Myocyte (in vitro differentiated cells): ENCODE data around the gene PICK1. TPM values are rescaled to one million over a fixed set of nuclear protein-coding genes. Genes with fewer than 3 reads are reported as not detected.

Experiments used
- DNase-seq: peaks from one replicate; pipeline ENCODE4 v3.0.0-alpha.2; 2012; ENCODE audit warnings: low read depth
- total RNA-seq: library from RNA; depleted of rRNA; stranded (reverse); fragments of >200 nt; gene quantifications from 2 replicates; pipeline ENCODE4 v1.2.3, GENCODE V29; 2014

The PICK1 gene
- total RNA-seq, 1 donor from 2014 or later = 8.7 TPM

DNA sequence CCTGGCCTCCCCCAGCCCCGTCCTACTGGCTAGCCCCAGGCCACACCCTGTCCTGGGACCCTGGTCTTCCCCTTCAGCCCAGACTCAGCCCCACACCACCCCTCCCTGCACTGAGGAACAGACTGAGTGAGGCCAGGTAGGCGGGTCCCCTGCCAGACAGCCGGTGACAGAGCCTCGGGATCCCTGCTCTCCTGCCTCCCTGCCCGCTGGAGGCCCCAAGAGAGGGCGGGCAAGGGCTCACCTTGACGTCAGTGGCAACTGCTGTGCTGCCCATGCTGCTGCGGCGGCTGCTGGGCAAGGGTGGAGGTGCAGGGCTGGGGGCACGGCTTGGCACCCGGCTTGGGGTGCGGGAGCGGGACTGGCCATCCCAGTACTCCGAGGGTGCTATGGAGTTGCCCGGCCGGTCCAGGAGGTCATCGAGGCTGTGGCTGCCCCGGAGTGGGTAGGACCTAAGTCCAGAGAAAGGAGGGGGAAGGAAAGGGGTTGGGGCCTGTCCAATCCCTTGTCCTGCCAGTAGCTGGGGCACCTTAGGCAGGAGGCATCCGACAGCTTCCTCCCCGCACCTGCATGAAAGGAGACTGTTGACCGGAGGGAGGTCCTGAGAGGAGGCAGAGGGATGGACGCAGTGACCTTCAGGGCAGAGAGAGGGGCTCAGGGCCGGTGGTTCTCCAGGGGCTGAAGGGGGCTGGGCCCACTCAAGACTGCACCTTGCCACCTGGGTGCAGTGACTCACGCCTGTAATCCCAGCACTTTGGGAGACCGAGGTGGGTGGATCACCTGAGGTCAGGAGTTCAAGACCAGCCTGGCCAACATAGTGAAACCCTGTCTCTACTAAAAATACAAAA lies 29.0 kb downstream of the PICK1 start:
- no peak for DNase-seq

- no peak for DNase-seq
Measured at GRCh38 chr22:38086942-38087341, 29.7 kb downstream of the PICK1 start.

GRCh38 chr22:38087855-38088254 lies 30.7 kb downstream of the PICK1 start:
- no peak for DNase-seq

DNA sequence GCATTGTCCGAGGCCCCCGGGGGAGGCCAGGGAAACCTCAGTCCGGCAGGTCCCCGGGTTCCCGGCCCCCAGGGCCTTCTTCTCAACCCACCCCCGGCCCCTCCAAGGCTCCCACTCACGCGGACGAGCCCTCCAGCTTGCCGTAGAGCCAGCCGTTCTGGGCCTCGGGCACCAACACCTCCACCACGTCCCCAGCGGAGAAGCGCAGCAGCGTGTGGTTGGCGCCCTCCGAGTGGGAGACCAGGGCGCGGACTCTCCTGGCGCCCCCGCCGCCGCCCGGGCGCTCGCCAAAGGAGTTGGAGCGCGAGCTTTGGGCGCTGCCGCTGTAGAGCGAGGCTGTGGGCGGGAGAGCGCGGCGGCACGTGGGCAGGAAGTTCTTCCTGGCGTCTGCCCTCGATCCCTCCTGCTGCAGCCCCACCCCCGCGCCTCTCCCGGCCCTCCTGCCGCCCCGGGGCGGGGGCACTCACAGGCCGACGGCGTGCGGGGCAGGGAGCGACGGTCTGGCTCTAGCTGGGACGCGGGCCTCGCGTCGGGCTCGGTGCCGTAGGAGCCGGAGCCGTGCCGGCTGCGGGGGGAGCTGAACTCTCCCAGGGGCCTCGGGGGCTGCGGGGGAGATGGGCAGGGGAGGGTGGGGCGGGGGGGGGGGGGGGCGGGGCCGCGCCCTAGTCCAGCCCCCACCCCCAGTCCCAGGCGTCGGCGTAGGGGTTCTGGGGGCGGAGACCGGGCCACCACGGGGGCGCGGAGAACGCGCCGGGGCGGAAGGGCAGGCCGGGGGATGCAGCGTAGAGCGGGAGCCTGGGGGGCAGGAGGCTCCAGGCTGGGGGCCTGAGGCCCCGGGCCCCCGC lies 31.6 kb downstream of the PICK1 start:
- DNase-seq = no peak

DNA sequence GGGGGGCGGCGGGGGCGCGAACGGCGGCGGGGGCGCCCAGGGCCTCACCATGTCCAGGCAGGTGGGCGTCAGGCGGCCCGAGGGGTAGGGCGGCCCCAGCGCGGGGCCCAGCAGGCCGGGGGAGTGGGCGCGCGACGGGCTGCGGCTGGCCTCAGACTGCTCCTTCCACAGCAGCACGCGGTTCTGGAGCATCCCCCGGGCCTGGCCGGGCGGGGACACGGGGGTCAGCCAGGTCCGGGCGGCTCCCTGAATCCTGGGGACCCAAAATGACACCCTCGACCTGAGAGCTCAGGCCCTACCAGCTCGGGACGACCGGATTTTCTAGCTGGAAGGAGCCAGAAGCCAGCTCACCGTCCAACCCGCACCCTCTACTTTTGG lies 32.3 kb downstream of the PICK1 start:
- no peak for DNase-seq

DNA sequence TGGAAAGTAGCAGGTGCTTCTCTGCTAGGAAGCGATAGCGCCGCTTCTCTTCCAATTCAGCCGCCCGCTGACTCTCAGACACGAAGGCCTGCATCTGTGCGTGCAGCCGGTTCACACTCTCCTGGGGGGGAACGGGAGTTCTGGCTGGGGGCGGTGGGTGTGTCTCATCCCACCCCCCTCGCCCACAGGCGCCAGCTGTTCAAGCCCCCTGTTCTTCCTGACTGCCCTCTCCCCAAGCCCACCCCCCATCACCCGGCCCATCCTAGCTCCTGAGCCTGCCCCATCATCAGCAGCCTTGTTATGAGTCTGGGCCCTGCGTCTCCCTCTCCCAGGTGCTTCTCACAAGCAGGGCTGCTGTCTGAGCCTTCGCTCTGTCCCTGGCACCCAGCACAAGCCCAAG lies 39.9 kb downstream of the PICK1 start:
- no peak for DNase-seq

- DNase-seq = no peak
Measured at GRCh38 chr22:38097557-38098409, 40.6 kb downstream of the PICK1 start.

DNA sequence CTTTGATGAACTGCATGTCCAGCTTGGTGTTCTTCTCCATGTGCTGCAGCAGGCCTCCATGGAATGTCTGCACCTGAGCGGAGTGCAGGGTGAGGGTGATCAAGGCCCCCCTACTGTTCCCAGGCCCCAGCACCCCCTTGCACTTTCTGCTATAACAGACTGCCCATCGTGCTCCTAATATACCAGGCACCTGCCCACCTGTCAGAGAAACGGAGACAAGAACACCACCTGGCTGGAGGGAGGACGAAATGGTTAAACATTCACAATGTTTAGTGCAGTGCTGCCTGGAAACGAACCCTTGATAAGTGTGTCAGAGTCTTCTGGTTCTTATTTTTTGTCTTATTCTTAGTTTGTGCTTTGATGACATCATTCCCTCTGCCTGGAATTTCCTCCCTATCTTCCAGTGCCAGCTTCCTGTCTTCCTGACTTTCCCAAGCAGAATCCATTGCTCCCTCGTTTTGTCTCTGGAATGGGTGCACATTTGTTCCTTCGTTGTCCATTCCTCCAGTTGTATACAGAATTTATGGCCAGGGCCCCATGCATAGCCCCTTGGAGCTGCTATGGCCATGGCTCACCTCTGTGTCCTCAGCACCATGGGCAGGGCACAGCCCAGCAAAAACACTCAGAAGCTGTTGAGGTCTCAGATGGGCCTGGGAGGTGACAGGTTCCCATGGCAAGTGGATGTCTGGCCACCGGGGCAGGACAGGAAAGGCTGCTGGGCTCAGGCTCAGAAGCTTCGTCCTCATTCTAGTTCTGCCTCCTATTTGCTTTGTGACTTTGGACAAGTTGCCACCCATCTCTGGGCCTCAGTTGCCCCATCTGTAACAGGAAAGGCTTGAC lies 41.4 kb downstream of the PICK1 start:
- no peak for DNase-seq

- DNase-seq = no peak
Measured at GRCh38 chr22:38103641-38104040, 46.4 kb downstream of the PICK1 start.

DNA sequence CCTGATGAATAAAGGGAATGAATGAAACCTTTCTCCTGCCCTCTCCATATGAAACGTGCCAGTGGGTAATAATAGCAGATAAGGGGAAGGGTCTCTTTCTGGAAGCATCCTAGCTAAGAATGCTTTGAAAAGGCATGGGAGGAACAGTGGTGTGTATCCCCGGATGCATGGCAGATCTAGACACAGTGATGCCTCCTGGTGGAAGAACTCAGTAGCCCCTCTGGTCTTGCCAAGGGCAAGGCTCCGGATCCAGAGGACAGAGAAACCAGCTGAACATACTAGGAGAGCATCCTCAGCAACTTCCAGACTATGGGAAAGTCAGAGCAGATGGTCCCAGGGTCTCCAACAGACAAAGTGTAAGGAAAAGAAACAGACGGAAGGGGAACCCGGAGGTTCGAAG lies 46.9 kb downstream of the PICK1 start:
- DNase-seq = peak; percentile 36

DNA sequence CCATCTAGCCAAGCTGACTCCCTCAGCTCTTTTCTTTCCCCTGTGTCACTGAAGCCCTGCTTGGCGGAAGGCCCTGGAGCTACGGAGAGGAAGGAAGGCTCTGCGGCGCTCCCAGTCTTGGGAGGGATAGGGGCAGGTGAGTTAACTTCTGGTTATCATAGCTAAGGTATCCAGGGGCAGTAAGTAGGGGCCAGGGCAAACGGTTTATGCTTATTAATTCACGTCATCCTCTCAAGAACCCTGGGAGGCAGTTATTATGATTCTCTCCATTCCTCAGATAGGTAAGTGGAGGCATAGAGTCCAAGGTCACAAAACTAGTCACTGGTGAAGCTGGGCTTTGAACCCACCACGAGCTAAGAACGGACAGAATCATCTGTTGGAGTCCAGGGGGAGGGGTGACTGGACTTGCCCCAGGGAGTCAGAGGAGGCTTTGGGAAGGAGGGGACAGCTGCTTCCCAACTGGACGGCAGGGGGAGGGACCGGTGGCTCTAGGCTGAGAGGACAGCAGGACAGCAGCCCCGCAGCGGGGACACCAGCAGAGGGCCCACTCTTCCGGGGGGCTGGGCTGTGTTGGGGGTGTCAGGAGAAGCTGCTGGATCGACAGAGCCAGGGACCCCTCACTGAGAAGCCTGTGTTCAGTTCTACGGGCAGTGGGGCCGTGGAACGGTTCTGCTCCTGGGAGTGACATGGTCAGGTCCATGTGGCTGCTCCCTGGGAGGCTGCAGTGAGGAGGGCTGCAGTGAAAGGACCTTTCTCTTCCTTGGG lies 49.8 kb downstream of the PICK1 start:
- peak; percentile 49 for DNase-seq

DNA sequence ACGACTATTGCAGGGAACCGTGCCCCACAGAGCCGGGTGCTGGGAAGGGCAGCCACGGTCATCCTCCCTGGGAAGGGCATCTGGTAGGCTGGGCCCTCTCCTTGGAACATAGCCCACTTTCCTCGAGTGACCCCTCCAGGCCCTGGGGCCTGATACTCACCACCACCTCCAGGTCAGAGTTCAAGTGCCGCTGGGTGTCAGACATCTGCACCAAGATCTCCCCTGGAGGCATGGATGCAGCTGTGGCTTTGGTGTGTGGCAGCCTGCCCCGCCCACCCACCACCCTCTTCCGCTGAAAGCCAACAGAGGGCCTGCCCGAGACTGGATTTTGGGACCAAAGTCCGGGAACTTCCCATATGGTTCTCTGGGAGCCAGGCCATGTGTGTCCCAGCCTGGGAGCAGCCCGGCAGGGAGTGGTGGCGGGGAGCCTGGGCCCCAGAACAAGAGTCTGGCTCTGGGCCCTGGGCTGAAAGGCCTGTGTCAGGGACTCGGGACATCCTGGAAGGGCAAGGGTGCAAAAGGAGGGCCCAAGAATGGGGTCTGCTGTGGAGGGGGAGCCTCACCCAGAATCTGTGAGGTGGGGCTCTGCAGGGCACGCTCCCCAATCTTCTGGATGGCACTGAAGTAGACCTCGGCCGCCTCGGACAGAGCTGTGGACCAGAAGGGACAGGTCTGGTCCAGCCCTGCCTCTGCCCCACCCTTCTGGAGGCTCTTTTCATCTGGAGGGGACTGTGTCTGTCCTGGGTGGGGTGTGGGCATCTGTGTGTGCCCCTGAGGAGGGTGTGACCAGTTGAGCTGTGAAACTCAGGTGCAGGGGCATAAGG lies 50.7 kb downstream of the PICK1 start:
- no peak for DNase-seq

- DNase-seq = no peak
Measured at GRCh38 chr22:38108561-38109319, 51.5 kb downstream of the PICK1 start.

DNA sequence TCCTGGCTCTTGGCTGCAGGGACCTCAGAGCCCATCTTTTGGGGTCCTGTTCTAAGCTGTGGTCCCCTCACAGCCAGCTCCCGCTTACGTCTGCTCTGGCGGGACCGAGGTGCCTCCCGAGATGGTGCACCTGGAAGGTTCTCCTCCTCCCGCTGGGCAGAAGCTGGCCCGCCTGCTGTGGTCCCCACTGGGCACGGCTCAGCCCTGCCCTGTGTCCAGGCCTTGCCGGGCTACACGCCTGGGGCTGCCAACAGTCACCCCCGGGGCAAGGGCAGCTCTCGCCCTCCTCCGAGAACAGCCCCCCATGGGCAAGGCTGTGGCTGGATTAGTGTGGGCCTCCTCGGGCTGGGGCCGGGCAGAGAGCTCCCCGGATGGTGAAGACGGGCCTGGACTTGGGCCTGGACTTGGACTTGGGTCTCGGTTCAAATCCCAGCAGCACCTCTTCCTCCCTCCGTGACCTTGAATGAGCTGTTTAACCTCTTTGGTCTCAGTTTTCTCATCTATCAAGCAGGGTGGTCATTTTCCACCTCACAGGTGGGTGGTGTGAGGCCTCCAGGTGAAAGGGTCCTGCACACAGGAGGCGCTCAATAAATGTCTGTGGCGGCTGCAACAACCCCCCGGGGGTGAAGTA lies 52.3 kb downstream of the PICK1 start:
- DNase-seq = no peak

DNA sequence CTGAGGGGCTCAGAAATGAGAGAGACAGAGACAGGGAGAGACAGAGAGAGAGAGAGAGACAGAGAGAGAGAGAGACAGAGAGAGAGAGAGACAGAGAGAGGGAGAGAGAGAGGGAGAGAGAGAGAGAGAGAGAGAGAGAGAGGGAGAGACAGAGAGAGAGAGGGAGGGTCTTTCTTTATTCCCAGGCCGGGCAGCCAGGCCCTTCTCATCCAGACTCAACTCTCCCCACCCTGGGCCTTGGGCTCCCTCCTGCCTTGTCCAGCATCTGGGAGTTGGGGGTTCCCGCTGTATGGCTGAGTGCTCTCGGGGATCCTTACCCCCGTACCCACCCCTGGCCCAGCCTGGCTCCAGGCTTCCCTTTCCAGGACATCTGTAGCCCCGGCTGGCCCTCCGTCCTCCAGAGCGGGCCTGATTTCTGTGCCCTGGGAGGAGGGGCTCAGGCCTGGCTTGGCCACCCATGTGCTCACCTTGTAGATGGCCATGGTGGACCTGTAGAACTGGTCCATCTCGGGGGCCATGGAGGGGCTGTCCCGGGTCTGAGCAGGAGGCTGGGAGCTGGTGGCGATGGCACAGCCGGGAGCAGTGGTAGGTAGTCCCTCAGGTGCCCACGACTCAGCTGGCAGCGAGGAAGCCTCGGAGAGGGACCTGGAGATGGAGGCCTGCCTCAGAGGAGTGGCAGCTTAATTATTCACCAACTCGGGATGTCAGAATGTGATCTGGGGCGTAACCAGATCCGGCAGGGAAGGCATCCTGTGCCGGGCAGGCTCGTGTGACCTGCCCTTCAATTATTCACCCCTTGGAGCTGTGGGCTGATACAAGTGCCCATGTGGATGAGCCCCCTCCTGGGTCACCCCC lies 53.0 kb downstream of the PICK1 start, which contains the start of gene BAIAP2L2:
TSS of gene BAIAP2L2 (minus strand) at position 677 of the 855 bp plus-strand sequence. CDS start at position 518, 159 bp downstream.
- DNase-seq = no peak
